Neural progenitor cell (in vitro differentiated cells): Measurements from ENCODE around the gene GNAQ. TPM values are rescaled to one million over a fixed set of nuclear protein-coding genes. Genes with fewer than 3 reads are reported as not detected.
A peak's percentile ranks its signal among the peaks of the same experiment; 100 is the strongest.

Experiments used
- DNase-seq: peaks from one replicate; pipeline ENCODE4 v3.0.0-alpha.2; 2016; ENCODE audit warnings: low spot score
- H2AFZ ChIP-seq: fragments of 200-600 bp; sonication (generic); replicated peaks from 2 replicates; pipeline ENCODE4 v1.6.1; 2016; ENCODE audit warnings: antibody characterized with exemption
- H3F3A ChIP-seq: fragments of 200-600 bp; sonication (generic); 2 replicates; pipeline ENCODE4 v1.6.1; 2016; ENCODE audit warnings: antibody characterized with exemption, low read depth
- H3K27ac ChIP-seq: fragments of 200-600 bp; sonication (generic); 2 replicates; pipeline ENCODE4 v1.5.1; 2016; ENCODE audit warnings: mild to moderate bottlenecking
- H3K27me3 ChIP-seq: fragments of 200-600 bp; sonication (generic); 2 replicates; pipeline ENCODE4 v1.6.1; 2016; ENCODE audit warnings: mild to moderate bottlenecking, moderate library complexity
- H3K36me3 ChIP-seq: fragments of 200-600 bp; sonication (generic); 2 replicates; pipeline ENCODE4 v1.5.1; 2016
- H3K4me1 ChIP-seq: fragments of 200-600 bp; sonication (generic); 2 replicates; pipeline ENCODE4 v1.6.1; 2016; ENCODE audit warnings: mixed run types
- H3K4me2 ChIP-seq: fragments of 200-600 bp; sonication (generic); 2 replicates; pipeline ENCODE4 v1.6.1; 2016
- H3K4me3 ChIP-seq: fragments of 200-600 bp; sonication (generic); 2 replicates; pipeline ENCODE4 v1.5.1; 2016
- H3K79me2 ChIP-seq: fragments of 200-600 bp; sonication (generic); 2 replicates; pipeline ENCODE4 v1.6.1; 2016; ENCODE audit warnings: low read depth
- H3K9ac ChIP-seq: fragments of 200-600 bp; sonication (generic); 2 replicates; pipeline ENCODE4 v1.6.1; 2016
- H3K9me3 ChIP-seq: fragments of 200-600 bp; sonication (generic); 2 replicates; pipeline ENCODE4 v1.5.1; 2016; ENCODE audit warnings: low read depth
- H4K20me1 ChIP-seq: fragments of 200-600 bp; sonication (generic); 2 replicates; pipeline ENCODE4 v1.6.1; 2016; ENCODE audit warnings: low read depth
- H3K27ac Mint-ChIP-seq: 3 replicates; pipeline ENCODE4 v1.8.0; 2021; ENCODE audit warnings: mixed read lengths
- H3K27me3 Mint-ChIP-seq: 2 replicates; pipeline ENCODE4 v1.8.0; 2022; ENCODE audit warnings: low read depth, mild to moderate bottlenecking, inconsistent platforms, moderate library complexity, mixed read lengths; ENCODE audit not compliant: insufficient read depth
- H3K36me3 Mint-ChIP-seq: 3 replicates; pipeline ENCODE4 v1.8.0; 2021; ENCODE audit warnings: mixed read lengths
- H3K4me1 Mint-ChIP-seq: 3 replicates; pipeline ENCODE4 v1.8.0; 2021; ENCODE audit warnings: mixed read lengths
- H3K4me3 Mint-ChIP-seq: 3 replicates; pipeline ENCODE4 v1.8.0; 2021; ENCODE audit warnings: mild to moderate bottlenecking, moderate library complexity, mixed read lengths
- H3K9me3 Mint-ChIP-seq: 3 replicates; pipeline ENCODE4 v1.8.0; 2020; ENCODE audit warnings: mixed read lengths
- CTCF ChIP-seq: fragments of 200-600 bp; sonication (generic); IDR thresholded peaks from 2 replicates; pipeline ENCODE4 v1.5.1; 2017; ENCODE audit warnings: antibody characterized with exemption, mild to moderate bottlenecking
- EZH2 ChIP-seq: fragments of 200-600 bp; sonication (generic); IDR thresholded peaks from 2 replicates; pipeline ENCODE4 v1.6.1; 2017; ENCODE audit warnings: antibody characterized with exemption, mild to moderate bottlenecking, moderate library complexity
- EZH2phosphoT487 ChIP-seq: fragments of 200-600 bp; sonication (generic); IDR thresholded peaks from 2 replicates; pipeline ENCODE4 v1.6.1; 2017; ENCODE audit warnings: antibody characterized with exemption
- total RNA-seq: library from RNA; depleted of rRNA; stranded (reverse); fragments of >200 nt; gene quantifications from 2 replicates; pipeline ENCODE4 v1.2.3, GENCODE V29; 2015; ENCODE audit warnings: low replicate concordance

GNAQ gene
- total RNA-seq, 1 donor from 2014 or later: 87.9 TPM

DNA sequence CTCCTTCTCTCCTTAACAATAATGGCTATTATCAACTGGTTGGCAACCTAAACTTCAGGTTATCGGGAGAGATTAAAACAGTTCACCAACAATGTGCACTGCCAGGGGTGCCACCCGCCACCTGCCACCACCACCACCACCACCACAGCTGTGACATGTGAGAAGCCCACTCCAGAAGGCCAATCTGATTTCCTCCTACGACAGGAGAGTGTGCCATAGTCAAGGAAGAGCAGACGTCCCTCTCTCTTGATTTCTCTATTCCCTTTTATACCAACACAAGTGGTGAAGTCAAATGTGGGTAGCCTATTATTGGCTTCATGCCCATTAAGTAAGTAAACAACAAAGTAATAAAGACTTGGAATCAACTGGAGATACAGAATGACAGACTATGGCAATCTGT lies 22.4 kb downstream of the GNAQ start:
- Histone ChIP-seq H3K27ac (no peak overlapping the region), H3K9me3 (no peaks in the 10 kb centered on the region), H3K9ac (no peak overlapping the region), H2AFZ (no peak overlapping the region), H4K20me1 (peaks cover 85% of the 10 kb centered on the region), H3K4me3 (no peak overlapping the region), H3K79me2 (peaks cover 100% of the 10 kb centered on the region), H3K4me1 (peaks cover 5% of the 10 kb centered on the region), H3F3A (no peaks in the 10 kb centered on the region), H3K4me2 (no peak overlapping the region), H3K27me3 (no peaks in the 10 kb centered on the region), H3K36me3 (no peaks in the 10 kb centered on the region)
- peaks cover 28% of the 10 kb centered on the region for H3K36me3 Mint-ChIP-seq
- H3K27ac Mint-ChIP-seq: no peak overlapping the region
- H3K4me3 Mint-ChIP-seq: no peak overlapping the region
- peaks cover 5% of the 10 kb centered on the region for H3K9me3 Mint-ChIP-seq
- TF ChIP-seq EZH2phosphoT487: no peak
- no peak for TF ChIP-seq EZH2
- no peak for TF ChIP-seq CTCF
- no peaks in the 10 kb centered on the region for H3K27me3 Mint-ChIP-seq
- no peak for DNase-seq
- peaks cover 5% of the 10 kb centered on the region for H3K4me1 Mint-ChIP-seq

DNA sequence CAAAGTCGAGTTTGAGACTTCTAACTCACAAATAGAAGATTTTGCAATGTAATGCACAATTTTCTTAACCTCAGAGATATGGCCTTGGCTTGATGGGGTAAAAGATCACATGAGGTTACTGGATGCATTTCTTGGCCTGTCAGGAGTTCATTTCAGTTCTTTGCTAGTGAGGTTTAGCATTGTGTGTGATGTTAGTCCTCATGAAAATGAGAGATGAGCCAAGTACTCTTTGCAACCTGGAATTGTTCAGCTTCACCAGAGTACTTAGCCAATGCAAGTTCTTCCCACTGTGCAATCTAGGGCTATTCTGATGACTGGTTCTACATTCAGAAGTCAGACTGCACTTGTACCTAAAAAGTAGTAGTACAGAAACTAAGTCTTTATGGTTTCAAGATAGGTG lies 24.9 kb downstream of the GNAQ start:
- H3K27me3 ChIP-seq: no peaks in the 10 kb centered on the region
- H2AFZ ChIP-seq: no peak overlapping the region
- H3K4me3 ChIP-seq: no peak overlapping the region
- Mint-ChIP-seq H3K27ac (no peak overlapping the region), H3K4me1 (peaks cover 9% of the 10 kb centered on the region), H3K27me3 (no peaks in the 10 kb centered on the region), H3K9me3 (peaks cover 5% of the 10 kb centered on the region), H3K36me3 (peaks cover 23% of the 10 kb centered on the region), H3K4me3 (no peak overlapping the region)
- no peak for DNase-seq
- H3K4me1 ChIP-seq: peaks cover 5% of the 10 kb centered on the region
- no peak overlapping the region for H3K4me2 ChIP-seq
- no peaks in the 10 kb centered on the region for H3K36me3 ChIP-seq
- peaks cover 71% of the 10 kb centered on the region for H4K20me1 ChIP-seq
- no peaks in the 10 kb centered on the region for H3K9me3 ChIP-seq
- no peaks in the 10 kb centered on the region for H3F3A ChIP-seq
- H3K9ac ChIP-seq: no peak overlapping the region
- H3K27ac ChIP-seq: no peak overlapping the region
- TF ChIP-seq EZH2: no peak
- no peak for TF ChIP-seq CTCF
- peaks cover 99% of the 10 kb centered on the region for H3K79me2 ChIP-seq

DNA sequence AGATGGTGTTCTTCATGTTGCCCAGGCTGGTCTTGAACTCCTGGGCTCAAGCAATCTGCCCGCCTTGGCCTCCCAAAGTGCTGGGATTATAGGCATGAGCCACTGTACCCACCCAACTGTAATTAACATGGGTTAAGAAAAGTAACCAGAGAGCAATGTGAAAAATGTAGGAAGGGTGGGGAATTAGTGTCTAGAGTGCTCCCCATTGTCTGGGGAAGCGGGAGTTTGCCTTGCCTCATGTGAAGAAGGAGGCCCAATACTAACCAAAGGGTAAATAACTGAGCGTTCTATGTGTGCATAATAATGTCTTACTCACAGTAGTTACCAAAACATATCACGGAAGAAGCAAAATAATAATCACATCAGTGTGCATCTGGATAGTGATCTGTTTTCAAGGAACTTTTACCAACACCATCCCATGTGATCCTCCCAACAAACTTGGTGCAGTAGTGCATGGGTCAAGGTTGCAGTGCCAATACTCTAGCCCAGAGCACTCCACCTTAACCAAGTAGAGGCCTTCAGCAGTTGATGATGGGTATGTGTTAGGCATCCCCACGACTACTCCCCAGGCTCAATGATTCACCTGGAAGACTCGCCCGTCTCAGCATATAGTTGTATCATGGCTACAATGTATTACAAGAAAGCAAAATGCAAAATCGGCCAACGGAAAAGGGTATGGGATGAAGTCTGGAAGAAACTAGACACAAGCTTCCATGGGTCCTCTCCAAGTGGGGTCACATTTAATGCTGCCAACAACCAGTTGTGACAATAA lies 26.2 kb downstream of the GNAQ start:
- no peak overlapping the region for H3K9ac ChIP-seq
- H3K4me1 Mint-ChIP-seq: peaks cover 9% of the 10 kb centered on the region
- H3K36me3 ChIP-seq: no peaks in the 10 kb centered on the region
- no peaks in the 10 kb centered on the region for H3K9me3 Mint-ChIP-seq
- H3K27ac Mint-ChIP-seq: no peak overlapping the region
- TF ChIP-seq EZH2: no peak
- TF ChIP-seq EZH2phosphoT487: no peak
- no peak for TF ChIP-seq CTCF
- peaks cover 71% of the 10 kb centered on the region for H4K20me1 ChIP-seq
- H3K36me3 Mint-ChIP-seq: peaks cover 16% of the 10 kb centered on the region
- H3K79me2 ChIP-seq: peaks cover 99% of the 10 kb centered on the region
- H2AFZ ChIP-seq: no peak overlapping the region
- no peak overlapping the region for H3K27ac ChIP-seq
- no peaks in the 10 kb centered on the region for H3K9me3 ChIP-seq
- no peaks in the 10 kb centered on the region for H3K27me3 ChIP-seq
- H3F3A ChIP-seq: no peaks in the 10 kb centered on the region
- DNase-seq: peak; percentile 34
- no peak overlapping the region for H3K4me3 ChIP-seq
- H3K27me3 Mint-ChIP-seq: no peaks in the 10 kb centered on the region
- peaks cover 5% of the 10 kb centered on the region for H3K4me1 ChIP-seq
- H3K4me3 Mint-ChIP-seq: no peak overlapping the region
- H3K4me2 ChIP-seq: no peak overlapping the region
